ENCODE measurements around the gene SEC63.

DNA sequence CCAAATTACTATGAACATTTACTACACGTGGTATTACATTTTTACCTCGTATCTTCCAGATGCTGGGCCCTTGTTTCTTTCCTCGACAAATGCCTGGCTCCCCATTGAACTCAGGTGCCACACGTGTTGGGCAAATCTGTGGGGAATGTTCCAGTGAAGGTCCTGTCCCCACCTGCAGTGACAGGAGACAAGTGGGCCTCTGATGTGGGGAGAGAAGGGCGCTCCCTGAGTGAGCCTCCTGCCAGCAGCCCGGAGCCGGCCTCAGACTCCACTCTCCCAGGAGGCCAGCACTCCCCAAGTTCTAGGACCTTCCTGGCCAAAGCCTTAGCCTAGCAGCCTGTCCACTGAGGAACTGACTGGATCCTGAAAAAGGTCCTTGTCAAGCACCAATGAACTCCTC is 112.2 kb downstream of the SEC63 start:
- TF ChIP-seq SIN3A (IDR thresholded peaks at IDR 0.05; ENCODE audit: borderline replicate concordance, insufficient read depth, low read length) (no peak), POLR2AphosphoS5 (IDR thresholded peaks at IDR 0.05; ENCODE audit: low read depth, low read length) (no peak)
- TF ChIP-seq, protein P1, sequence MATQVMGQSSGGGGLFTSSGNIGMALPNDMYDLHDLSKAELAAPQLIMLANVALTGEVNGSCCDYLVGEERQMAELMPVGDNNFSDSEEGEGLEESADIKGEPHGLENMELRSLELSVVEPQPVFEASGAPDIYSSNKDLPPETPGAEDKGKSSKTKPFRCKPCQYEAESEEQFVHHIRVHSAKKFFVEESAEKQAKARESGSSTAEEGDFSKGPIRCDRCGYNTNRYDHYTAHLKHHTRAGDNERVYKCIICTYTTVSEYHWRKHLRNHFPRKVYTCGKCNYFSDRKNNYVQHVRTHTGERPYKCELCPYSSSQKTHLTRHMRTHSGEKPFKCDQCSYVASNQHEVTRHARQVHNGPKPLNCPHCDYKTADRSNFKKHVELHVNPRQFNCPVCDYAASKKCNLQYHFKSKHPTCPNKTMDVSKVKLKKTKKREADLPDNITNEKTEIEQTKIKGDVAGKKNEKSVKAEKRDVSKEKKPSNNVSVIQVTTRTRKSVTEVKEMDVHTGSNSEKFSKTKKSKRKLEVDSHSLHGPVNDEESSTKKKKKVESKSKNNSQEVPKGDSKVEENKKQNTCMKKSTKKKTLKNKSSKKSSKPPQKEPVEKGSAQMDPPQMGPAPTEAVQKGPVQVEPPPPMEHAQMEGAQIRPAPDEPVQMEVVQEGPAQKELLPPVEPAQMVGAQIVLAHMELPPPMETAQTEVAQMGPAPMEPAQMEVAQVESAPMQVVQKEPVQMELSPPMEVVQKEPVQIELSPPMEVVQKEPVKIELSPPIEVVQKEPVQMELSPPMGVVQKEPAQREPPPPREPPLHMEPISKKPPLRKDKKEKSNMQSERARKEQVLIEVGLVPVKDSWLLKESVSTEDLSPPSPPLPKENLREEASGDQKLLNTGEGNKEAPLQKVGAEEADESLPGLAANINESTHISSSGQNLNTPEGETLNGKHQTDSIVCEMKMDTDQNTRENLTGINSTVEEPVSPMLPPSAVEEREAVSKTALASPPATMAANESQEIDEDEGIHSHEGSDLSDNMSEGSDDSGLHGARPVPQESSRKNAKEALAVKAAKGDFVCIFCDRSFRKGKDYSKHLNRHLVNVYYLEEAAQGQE (IDR thresholded peaks at IDR 0.05; ENCODE audit: insufficient read depth in 1 of 2, low read depth in 2 of 2, low read length in 2 of 2): no peak
